ENCODE measurements around the gene FAM110C.

DNA sequence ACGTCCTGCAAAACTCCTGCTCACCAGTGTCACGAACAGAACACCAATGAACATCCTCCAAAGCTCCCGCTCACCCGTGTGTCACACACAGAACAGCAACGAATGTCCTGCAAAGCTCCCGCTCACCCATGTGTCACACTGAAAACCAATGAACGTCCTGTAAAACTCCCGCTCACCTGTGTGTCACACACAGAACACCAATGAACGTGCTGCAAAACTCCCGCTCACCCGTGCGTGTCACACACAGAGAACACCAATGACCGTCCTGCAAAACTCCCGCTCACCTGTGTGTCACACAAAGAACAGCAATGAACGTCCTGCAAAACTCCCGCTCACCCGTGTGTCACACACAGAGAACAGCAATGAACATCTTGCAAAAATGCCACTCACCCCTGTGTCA lies 20.5 kb upstream of the FAM110C start:
- TF ChIP-seq, protein P1, sequence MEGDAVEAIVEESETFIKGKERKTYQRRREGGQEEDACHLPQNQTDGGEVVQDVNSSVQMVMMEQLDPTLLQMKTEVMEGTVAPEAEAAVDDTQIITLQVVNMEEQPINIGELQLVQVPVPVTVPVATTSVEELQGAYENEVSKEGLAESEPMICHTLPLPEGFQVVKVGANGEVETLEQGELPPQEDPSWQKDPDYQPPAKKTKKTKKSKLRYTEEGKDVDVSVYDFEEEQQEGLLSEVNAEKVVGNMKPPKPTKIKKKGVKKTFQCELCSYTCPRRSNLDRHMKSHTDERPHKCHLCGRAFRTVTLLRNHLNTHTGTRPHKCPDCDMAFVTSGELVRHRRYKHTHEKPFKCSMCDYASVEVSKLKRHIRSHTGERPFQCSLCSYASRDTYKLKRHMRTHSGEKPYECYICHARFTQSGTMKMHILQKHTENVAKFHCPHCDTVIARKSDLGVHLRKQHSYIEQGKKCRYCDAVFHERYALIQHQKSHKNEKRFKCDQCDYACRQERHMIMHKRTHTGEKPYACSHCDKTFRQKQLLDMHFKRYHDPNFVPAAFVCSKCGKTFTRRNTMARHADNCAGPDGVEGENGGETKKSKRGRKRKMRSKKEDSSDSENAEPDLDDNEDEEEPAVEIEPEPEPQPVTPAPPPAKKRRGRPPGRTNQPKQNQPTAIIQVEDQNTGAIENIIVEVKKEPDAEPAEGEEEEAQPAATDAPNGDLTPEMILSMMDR (IDR thresholded peaks at IDR 0.05; ENCODE audit: low read depth, low read length, poor library complexity, severe bottlenecking) = no peak
- TF ChIP-seq EZH2phosphoT487 (IDR thresholded peaks at IDR 0.05; ENCODE audit: borderline replicate concordance, low read length) = no peak
